GM21367 (cell line): ENCODE data around the gene MVD.

Source experiments
- ATAC-seq: cut with Tn5 transposase; IDR thresholded peaks from one replicate; pipeline ENCODE4 v1.9.1; 2021; ENCODE audit not compliant: unreplicated experiment

MVD gene

GRCh38 chr16:88662843-88663606, at the start of gene MVD:
Gene MVD, minus strand, starts transcription at chr16:88663091. Its CDS starts 11 bp downstream, at chr16:88663080.
- ATAC-seq = peak; percentile 85

DNA sequence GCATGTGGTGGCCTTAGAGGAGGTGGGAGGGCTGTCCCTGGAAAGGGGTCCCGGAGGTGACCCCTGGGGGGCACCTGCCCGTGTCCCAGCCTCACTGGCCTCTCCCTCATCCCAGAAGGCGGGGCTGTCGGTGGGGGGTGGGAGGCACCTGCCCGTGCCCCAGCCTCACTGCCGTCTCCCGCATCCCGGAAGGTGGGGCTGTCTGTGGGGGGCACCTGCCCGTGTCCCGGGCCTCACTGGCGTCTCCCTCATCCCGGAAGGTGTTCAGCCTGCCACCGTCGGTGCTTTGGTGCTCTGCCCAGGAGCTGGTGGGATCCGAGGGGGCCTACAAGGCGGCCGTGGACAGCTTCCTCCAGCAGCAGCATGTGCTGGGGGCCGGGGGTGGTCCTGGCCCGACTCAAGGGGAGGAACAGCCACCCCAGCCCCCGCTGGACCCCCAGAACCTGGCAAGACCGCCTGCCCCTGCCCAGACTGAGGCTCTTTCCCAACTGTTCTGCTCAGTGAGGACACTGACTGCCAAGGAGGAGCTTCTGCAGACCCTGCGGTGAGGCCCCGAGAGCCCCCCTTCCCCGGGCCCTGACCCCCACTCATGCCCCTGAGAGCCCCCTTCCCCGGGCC, 49.6 kb upstream of the MVD start:
- ATAC-seq = no peak

GRCh38 chr16:88711750-88712340, 49.0 kb upstream of the MVD start:
- ATAC-seq = no peak

DNA sequence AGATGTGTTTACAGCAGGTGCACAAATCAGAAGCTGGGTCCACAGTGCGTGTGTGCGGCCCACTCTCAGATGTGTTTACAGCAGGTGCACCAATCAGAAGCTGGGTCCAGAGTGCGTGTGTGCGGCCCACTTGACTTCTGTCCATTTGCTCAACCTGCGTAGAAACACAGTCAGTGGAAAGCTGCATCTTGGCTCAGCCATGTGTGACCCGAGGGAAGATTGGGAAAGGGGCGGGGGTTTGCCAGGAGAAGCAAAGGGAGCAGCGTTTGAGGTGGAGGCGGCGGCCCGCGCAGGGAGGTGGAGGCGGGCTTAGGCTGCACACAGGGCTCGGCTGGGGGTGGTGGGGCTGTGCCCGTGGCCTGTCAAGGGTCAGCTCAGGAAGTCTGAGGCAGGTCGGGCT, 47.7 kb upstream of the MVD start:
- ATAC-seq = no peak

GRCh38 chr16:88706965-88707826, 44.3 kb upstream of the MVD start:
- no peak for ATAC-seq

DNA sequence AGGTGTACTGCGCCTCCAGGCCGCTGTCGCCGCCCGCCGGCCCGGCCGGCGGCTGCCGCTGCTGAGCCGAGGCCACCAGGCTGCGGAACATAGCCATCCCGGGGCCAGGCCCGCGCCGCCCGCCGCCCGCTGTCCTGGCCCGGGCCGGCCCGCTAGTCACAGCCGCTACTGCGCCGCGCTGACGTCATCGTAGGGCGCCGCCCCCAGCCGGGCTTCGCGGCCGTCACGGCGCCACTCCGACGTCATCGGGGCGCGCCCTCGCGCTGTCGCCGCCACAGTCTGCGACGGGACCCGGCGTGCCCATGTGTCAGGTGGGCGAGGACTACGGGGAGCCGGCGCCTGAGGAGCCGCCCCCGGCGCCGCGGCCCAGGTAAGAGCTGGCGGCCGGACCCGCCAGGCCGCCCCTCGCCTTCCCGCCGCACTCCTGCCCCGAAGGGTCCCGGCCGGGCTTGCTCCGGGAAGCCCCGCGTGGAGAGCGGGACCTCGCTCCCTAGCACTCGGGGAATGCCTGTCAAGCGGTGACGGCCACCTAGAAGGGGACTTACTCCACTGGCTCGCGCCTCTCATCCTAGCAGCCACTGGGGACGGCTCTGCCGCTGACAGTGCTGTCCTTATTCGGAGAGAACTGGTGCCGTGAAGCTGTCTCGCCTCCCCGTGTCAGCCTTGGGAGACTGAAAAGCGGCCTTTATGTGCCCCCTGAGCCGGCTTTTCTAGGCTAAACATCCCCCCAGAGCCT, 43.5 kb upstream of the MVD start, which contains the start of the genes CTU2 and RNF166:
Gene CTU2, plus strand, starts transcription at position 275 of the 736 bp plus-strand sequence. Its CDS starts 28 bp downstream, at position 303.
Gene RNF166, minus strand, starts transcription at position 180 of the 736 bp plus-strand sequence. Its CDS starts 83 bp downstream, at position 97.
- peak; percentile 53 for ATAC-seq

GRCh38 chr16:88705801-88706228, 42.9 kb upstream of the MVD start:
- ATAC-seq = peak; percentile 6

GRCh38 chr16:88705076-88705684, 42.3 kb upstream of the MVD start:
- ATAC-seq = no peak

- ATAC-seq = no peak
These were observed 40.8 kb upstream of the MVD start for GRCh38 chr16:88703486-88704309.

DNA sequence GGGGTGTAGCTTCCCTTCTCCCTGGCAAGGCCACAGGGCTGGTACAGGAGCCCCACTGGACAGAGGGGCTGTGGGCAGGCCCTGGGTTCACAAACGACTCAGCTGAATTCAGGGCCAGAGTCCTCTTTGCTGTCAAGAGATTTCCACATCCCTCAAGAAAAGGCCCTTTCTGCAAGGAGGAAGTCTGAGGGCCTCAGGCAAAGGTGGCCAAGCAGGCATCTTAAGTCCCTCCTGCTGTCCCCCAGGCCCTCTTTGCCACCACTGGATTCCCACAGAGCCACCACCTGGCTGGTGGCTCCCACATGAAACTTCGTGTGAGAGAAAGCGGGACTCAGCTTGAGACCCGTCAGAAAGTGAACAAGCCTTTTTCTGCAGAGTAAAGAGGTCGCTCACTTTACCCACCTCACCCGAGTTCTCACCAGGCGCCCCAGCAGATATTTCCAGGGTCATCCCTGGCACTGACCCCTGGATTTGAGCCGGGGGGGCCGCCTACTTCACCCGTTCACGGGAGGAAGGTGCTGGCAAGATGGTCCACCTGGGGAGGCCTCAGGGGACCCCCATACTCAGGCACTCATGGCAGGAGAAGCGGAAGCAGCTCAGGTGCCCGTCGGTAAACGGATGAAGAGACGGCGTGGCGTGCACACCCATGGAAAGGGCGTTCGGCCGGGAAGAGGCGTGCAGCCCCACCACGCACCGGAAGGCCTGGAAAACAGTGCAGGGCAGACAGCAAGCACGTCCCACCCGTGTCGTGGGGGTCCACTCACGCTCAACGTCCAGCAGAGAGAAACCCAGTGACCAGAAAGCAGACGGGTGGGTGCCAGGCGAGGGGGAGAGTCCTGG, 39.7 kb upstream of the MVD start:
- ATAC-seq = no peak

DNA sequence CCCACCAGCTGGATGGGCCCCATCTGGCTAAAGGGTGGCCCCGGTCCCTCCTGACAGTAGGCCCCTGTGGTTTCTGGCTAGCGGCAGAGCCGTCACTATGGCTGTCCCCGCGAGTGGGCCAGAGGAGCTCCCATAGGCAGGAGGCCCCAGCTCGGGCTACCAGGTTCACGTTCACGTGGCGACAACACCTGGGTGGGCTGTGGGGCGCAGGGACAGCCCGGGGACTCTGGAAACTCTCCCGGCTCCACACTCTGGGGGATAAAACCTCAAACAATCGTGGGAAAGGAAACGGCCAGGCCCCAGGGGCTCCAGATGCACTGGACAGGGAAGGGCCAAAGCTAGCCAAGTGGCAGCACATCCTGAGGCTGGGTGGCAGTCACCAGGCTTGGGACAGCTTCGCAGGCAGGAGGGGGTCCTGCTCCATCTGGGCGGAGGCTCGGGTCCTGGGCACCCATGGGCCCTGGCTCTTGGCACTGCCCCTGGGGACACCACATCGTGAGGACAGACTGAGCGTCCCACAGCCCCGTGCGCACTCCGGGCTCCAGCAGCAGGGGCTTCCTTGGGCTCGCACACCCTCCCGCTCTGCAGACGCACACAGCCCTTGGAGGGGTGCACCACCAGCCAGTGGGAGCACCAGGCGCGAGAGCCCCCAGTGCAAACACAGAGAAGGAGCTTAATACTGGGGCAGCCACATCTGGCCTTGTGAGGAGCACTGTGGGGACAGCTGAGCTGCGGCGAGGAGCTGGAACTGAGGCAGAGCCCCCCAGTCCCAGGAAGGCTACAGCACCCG, 38.9 kb upstream of the MVD start:
- no peak for ATAC-seq

DNA sequence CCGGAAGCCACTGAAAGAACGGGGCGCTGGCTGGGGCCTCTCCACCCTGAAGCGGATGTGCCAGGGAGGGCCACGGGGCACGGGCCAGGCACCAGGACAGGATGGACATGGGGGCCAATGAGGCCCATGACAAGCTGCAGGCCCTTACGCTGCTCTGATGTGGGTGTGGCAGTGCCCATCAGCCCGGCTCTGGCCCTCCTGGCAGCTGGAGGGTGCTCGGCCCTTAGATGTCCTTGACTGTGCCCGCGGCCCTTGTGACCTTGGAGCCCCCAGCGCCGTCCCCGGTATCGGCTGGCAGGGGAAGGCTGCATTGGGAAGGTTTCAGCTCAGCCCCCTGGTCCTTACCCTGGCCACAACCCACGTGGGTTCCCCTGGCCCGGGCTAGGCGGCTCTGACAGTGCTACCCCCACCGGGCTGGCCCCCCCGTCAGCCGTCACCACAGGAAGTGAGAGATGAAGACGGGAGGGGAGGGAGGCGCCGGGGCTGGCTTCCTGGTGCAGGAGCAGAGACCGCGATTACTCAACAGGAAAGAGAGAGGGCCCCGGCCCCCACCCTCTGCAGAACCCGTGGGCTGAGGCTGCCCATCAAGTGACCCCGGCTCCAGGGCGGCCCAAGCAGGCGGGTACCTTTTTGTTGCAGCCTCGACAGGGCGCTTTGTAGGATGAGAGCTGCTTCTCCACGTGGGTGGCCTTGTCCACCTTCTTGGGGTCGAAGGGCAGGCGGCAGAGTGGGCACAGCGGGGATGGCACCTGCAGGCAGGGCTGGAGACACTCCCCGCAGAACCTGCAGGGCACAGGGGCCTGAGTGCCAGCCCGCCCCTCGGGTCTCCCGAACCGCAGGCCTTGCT, 38.0 kb upstream of the MVD start:
- ATAC-seq = peak; percentile 41

DNA sequence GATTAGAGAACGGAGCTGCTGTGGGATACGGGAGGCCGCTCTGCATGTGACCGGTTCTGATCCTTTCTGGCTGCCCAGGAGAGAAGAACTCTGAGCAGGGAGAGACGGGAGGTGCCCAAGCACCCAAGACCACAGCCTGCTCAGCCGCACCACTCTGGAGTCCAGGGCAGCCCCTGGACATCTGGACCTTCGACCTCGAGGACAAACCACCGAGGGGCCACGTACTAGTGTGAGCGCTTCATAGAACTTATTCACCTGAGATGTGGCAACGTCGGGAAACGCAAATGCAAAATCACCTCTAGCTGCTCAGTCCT, 37.4 kb upstream of the MVD start:
- ATAC-seq = no peak

- ATAC-seq = no peak
These were observed 36.3 kb upstream of the MVD start for GRCh38 chr16:88699180-88699579.

- no peak for ATAC-seq
These were observed 35.8 kb upstream of the MVD start for GRCh38 chr16:88698646-88699045.

GRCh38 chr16:88697831-88698615, 35.1 kb upstream of the MVD start:
- no peak for ATAC-seq
